Uterus (tissue), 4 donors: ENCODE data around the gene PNPO. TPM values are rescaled to one million over a fixed set of nuclear protein-coding genes. Genes with fewer than 3 reads are reported as not detected.

Experiments used
- DNase-seq, 2 donors: peaks; one replicate each; pipeline ENCODE4 v3.0.0-alpha.2; 2019 to 2020
- H3K27ac ChIP-seq, 2 donors: fragments of 200-600 bp; sonication (generic); 1 replicate in 1 of 2; 2 replicates in 1 of 2; pipeline ENCODE4 v1.5.1; 2016 to 2018
- H3K27me3 ChIP-seq, 2 donors: fragments of 200-600 bp; sonication (generic); one replicate each; pipeline ENCODE4 v1.5.1; 2018 to 2019; ENCODE audit warnings: control low read depth in 1 of 2
- H3K36me3 ChIP-seq, 2 donors: fragments of 200-600 bp; sonication (generic); one replicate each; pipeline ENCODE4 v1.5.1; 2019; ENCODE audit warnings: control low read depth in 1 of 2
- H3K4me1 ChIP-seq, 2 donors: fragments of 200-600 bp; sonication (generic); one replicate each; pipeline ENCODE4 v1.5.1; 2018 to 2019; ENCODE audit warnings: control low read depth in 1 of 2
- H3K4me3 ChIP-seq, 2 donors: fragments of 200-600 bp; sonication (generic); 1 replicate in 1 of 2; 2 replicates in 1 of 2; pipeline ENCODE4 v1.5.1; 2018 to 2019; ENCODE audit warnings: mild to moderate bottlenecking in 1 of 2
- H3K9me3 ChIP-seq, 2 donors: fragments of 200-600 bp; sonication (generic); one replicate each; pipeline ENCODE4 v1.5.1; 2019; ENCODE audit warnings: control low read depth in 1 of 2
- POLR2A ChIP-seq, 2 donors: fragments of 450-650 bp; IDR thresholded peaks; one replicate each; pipeline ENCODE4 v1.6.1; 2016; ENCODE audit warnings: antibody characterized with exemption in 2 of 2, mild to moderate bottlenecking in 1 of 2, moderate library complexity in 1 of 2
- intact Hi-C: fragments of 100-400 bp; cut with DNase I; formaldehyde crosslinking; loops from one replicate; pipeline ENCODE4 v1.15.1; 2023; ENCODE audit warnings: low total_unique reads
- total RNA-seq, 4 donors: library from RNA; depleted of rRNA in 3 of 4; stranded (reverse); fragments of >200 nt in 3 of 4; gene quantifications; one replicate each; pipeline versions ENCODE4 v1.1.0 to v1.2.4, GENCODE V29; 2014 to 2023
- TF ChIP-seq, protein P1 (sequence below), 4 experiments: fragments of 200-600 bp in 2 of 4; fragments of 450-650 bp in 2 of 4; sonication (generic) in 2 of 4; IDR thresholded peaks; one replicate each; pipeline ENCODE4 v1.5.1; 2016 to 2019; ENCODE audit warnings: antibody characterized with exemption in 4 of 4, mild to moderate bottlenecking in 2 of 4, moderate library complexity in 1 of 4
- donor health status: DM: yes; HTN: yes; CAD: no.

PNPO gene
- total RNA-seq, 4 donors from 2014 or later: 16.7 to 29.4 (median 17.4) TPM

DNA sequence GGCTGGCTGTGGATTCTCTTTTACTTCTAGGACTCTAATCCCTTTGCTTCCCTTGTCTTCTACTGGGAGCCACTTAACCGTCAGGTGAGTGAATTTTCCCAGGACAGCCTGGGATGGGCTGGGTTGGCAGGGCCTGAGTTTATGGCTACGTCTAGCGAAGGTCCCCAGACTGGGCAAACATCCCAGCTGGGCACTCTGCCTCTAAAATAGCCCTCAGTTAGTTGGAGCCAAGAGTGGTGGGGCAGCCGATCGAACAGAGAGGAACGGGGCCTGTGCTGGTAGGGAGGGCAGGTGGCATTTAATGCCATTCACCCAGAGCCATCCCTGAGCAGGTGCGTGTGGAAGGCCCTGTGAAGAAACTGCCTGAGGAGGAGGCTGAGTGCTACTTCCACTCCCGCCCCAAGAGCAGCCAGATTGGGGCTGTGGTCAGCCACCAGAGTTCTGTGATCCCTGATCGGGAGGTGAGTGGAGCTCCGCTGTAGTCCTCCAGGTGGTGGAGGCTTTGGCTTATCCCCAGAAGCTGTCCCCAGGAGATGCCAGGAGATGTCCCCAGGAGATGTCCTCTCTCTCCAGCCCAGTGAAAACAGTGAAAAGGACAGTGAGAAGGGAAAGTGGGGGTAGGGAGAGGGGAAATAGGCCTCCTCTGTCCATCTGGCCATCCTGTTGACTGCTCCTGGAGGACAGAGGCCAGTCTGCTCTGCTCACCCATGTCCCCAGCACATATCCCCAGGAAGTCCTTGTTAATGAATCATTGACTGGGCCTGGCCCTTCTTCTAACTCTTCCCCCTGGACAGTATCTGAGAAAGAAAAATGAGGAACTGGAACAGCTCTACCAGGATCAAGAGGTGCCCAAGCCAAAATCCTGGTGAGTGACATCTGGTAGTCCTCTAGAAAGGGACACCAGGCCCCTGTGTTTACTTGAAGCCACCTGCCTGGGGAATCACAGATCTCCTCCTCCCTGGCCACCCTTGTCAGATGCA, 4.4 kb downstream of the PNPO start:
- no peak for TF ChIP-seq POLR2A (IDR thresholded peaks at IDR 0.05)
- TF ChIP-seq, protein P1, sequence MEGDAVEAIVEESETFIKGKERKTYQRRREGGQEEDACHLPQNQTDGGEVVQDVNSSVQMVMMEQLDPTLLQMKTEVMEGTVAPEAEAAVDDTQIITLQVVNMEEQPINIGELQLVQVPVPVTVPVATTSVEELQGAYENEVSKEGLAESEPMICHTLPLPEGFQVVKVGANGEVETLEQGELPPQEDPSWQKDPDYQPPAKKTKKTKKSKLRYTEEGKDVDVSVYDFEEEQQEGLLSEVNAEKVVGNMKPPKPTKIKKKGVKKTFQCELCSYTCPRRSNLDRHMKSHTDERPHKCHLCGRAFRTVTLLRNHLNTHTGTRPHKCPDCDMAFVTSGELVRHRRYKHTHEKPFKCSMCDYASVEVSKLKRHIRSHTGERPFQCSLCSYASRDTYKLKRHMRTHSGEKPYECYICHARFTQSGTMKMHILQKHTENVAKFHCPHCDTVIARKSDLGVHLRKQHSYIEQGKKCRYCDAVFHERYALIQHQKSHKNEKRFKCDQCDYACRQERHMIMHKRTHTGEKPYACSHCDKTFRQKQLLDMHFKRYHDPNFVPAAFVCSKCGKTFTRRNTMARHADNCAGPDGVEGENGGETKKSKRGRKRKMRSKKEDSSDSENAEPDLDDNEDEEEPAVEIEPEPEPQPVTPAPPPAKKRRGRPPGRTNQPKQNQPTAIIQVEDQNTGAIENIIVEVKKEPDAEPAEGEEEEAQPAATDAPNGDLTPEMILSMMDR (IDR thresholded peaks at IDR 0.05): no peak
- Histone ChIP-seq H3K27ac (peak overlapping the region; percentile 44), H3K4me1 (no peaks in the 10 kb centered on the region), H3K27me3 (no peaks in the 10 kb centered on the region), H3K9me3 (no peaks in the 10 kb centered on the region), H3K4me3 (no peak overlapping the region), H3K36me3 (no peaks in the 10 kb centered on the region)
- intact Hi-C loops: no loop called here
- no peak for DNase-seq

DNA sequence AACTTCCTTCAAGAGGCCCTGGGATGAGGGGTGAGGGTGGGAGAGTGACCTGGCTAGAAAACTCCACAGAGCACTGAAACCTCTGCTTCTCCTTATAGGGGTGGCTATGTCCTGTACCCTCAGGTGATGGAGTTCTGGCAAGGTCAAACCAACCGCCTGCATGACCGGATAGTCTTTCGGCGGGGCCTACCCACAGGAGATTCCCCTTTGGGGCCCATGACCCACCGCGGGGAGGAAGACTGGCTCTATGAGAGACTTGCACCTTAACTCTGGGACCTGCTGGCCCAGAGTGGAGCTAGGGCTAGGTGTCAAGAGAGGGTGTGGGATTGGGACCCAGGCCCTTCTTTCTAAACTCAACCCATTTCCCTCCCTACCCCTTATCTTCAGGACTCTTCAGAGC, 5.1 kb downstream of the PNPO start:
- Histone ChIP-seq H3K4me1 (no peaks in the 10 kb centered on the region), H3K27ac (no peak overlapping the region), H3K36me3 (no peaks in the 10 kb centered on the region), H3K9me3 (no peaks in the 10 kb centered on the region), H3K4me3 (no peak overlapping the region), H3K27me3 (no peaks in the 10 kb centered on the region)
- TF ChIP-seq, protein P1 (IDR thresholded peaks at IDR 0.05): no peak
- TF ChIP-seq POLR2A (IDR thresholded peaks at IDR 0.05): no peak
- intact Hi-C loops: no loop called here
- no peak for DNase-seq

DNA sequence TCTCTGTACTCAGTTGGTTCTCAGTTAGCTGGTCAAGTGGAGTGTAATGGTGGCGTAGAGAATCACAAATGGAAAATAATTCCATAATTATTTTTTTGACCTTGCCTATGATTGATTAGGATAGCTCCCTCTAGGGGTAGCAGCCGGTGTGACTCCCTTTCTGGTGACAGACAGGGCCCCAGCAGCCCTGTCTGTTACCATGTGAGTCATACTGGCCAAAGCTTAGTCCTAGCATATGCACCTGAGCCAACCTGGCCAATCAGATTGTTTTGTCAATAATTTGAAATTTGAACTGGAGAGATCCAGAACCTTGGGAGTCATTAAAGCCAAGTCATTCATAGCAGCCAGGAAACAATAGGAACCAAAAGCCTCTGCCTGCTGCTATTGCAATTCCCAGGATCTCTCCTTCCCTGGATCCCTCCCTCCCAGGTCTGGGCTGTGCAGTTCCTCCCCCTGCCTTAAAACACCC, 5.6 kb downstream of the PNPO start:
- intact Hi-C loops: no loop called here
- Histone ChIP-seq H3K4me3 (no peak overlapping the region), H3K36me3 (no peaks in the 10 kb centered on the region), H3K27ac (no peak overlapping the region), H3K9me3 (no peaks in the 10 kb centered on the region), H3K4me1 (no peaks in the 10 kb centered on the region), H3K27me3 (no peaks in the 10 kb centered on the region)
- TF ChIP-seq, protein P1 (IDR thresholded peaks at IDR 0.05): peak; percentile 32 to 61 (median 48)
- TF ChIP-seq POLR2A (IDR thresholded peaks at IDR 0.05): no peak
- peak; percentile 41 to 50 for DNase-seq

DNA sequence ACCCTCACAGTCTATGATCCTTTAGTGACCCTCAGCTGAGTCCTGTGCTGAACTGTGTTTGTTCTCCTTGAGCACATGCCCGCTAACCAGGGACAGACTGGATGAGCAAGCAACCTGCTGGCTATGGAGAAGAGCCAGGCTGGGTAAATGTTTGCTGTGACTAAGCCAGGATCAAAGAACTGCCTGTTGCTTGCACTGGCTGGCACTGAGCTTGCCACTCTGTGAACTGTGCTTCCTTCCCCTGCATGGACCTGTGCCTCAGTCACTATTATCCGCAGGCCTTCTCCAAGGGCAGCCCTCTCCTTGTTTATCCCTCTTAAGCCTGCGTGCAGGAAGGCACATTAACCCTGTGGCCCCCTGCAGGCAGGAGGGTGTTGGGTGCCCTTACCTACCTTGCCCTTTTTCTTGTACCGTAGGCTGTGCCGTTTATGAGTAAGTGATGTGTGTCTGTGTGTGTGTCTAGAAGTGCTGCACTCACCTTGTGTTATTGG, 7.4 kb downstream of the PNPO start:
- intact Hi-C loops: no loop called here
- Histone ChIP-seq H3K4me3 (no peak overlapping the region), H3K36me3 (no peaks in the 10 kb centered on the region), H3K27ac (peak overlapping the region in 1 of 2 donors; percentile 72), H3K27me3 (no peaks in the 10 kb centered on the region), H3K4me1 (no peaks in the 10 kb centered on the region), H3K9me3 (no peaks in the 10 kb centered on the region)
- no peak for TF ChIP-seq POLR2A (IDR thresholded peaks at IDR 0.05)
- TF ChIP-seq, protein P1 (IDR thresholded peaks at IDR 0.05): no peak
- DNase-seq: no peak

DNA sequence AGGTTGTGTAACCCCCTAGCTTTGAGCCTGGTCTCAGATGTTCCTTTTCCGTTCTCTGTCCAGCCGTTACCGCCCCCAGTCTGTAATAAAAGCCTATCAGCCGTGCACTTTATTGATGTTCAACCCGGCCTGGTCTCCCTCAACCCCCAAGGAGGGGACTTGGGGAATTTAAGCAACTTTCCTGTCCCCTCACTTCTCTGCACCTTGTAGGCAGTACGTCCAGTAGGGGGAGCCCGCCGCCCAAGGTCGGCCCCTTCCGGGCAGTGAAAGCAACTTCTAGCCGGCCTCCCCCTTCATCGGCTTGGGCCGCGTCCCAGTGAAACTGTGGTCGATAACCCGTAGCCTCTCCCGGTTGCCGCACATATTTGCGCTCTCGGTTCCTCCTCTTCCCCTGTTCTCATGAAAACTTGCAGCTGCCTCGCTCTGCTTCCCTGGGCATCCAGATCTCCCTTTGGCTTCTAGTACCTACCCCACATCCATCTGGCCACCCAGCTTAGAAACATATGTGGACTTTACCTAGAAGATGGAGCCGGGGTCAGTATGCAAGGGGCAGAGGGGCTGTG, 7.9 kb downstream of the PNPO start:
- H3K4me3 ChIP-seq: peak overlapping the region in 1 of 2 donors; percentile 24
- DNase-seq: peak; percentile 83 to 90
- H3K36me3 ChIP-seq: no peaks in the 10 kb centered on the region
- H3K9me3 ChIP-seq: no peaks in the 10 kb centered on the region
- H3K4me1 ChIP-seq: no peaks in the 10 kb centered on the region
- TF ChIP-seq, protein P1 (IDR thresholded peaks at IDR 0.05): peak; percentile 89 to 93 (median 92)
- TF ChIP-seq POLR2A (IDR thresholded peaks at IDR 0.05): peak in 1 of 2 donors; percentile 17
- no peaks in the 10 kb centered on the region for H3K27me3 ChIP-seq
- intact Hi-C loops: no loop called here
- H3K27ac ChIP-seq: peak overlapping the region; percentile 69 to 72
